NOMO-1 treated with dmso at 0.1 percent for 144 hours (cell line): ENCODE data around the gene SH3TC2.

Source experiments
- DNase-seq: peaks from one replicate; lab custom pipeline; 2025; ENCODE audit not compliant: unreplicated experiment; lab: John Stamatoyannopoulos, UW

The SH3TC2 gene

DNA sequence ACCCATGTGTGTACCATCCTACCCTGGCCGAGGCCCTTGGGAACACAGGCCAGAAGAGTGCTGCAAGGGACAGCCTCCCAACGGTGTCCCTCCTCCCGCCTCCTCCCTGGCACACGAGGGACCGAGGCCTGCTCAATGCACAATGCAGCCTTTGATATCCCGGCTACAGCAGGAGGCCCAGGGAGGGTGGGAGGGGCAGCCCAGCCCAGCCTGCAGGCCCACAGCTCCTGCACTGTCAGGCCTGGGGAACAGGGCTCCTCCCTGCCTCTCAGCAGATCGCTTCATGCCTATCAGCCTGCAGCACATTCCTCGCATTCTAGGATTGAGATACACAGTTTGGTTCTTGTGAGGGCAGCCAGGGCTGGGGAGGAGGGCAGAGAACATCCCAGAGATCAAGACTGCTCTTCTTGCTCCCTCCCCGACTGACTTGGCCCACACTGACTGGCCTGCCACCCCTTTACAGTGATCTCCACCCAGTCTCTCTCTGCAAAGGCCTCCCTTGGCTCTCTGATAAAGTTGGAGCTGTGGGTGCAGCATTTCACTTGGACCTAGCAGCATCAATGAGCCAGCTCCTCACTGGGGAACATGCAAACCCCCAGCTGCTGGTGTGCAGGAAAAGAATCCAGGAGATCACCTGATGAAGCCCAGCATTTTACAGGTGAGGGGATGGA, at the start of gene SH3TC2:
Gene SH3TC2 (minus strand): TSS at position 46 of the 671 bp plus-strand sequence. CDS start 40 bp downstream, at position 6.
- no peak for DNase-seq

DNA sequence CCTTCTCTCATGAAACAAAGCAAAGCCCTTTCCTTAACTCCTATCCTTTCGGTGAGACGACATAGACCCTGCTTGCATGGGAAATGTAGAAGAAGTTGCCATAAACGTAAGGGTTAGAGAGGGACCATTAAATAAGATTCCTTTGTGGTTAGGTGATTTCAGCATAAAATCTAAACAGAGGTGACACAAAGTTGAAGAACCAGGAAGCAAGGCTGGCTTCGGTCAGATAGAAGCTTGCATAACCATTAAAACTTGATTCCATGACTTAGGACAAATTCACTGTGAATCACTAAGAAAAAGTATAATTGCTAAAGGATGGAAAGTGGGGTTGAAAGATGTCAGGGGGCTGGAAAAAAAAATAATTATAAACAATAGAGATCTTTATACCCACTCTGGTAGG, 47.5 kb upstream of the SH3TC2 start:
- no peak for DNase-seq

DNA sequence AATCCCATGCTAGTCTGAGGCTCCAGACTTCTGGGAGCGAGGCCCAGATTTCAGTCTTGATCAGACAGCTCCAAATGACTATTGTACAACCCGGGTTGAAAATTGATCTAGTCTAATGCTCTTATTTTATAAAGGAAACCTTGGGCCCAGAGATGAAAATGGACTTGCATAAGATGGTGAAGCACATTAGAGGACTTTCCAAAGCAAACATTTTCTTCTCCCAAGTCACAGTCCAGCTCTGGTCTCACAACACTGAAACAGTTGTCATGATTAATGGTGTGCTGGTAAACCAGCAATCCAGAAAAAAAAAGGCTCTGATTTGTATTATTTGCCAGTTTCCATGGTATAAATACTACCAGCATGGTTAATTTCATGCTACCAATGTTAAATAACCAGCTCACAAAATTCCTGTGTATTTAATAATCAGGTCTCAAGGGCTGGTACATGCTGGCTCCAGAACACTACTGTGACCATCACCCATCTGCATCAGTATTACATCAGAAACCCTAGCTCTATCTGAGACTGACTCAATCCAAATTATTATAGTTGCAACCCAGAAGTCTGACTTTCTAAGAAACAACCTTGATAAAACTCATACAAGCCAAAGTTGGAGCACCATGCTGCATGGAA, 45.9 kb upstream of the SH3TC2 start:
- no peak for DNase-seq

DNA sequence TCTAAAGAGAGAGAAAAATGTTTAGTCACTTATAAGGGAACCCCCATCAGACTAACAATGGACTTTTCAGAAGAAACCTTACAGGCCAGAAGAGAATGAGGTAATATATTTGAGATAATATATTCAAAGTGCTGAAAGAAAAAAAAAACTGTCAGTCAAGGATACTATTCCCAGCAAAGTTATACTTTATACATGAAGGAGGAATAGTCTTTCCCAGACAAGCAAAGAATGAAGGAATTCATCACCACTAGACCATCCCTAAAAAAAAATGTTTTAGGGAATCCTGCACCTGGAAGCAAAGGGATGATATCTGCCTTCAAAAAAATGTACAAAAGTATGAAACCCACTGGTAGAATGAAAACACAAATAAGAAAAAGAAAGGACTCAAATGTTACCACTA, 37.5 kb upstream of the SH3TC2 start:
- no peak for DNase-seq

DNA sequence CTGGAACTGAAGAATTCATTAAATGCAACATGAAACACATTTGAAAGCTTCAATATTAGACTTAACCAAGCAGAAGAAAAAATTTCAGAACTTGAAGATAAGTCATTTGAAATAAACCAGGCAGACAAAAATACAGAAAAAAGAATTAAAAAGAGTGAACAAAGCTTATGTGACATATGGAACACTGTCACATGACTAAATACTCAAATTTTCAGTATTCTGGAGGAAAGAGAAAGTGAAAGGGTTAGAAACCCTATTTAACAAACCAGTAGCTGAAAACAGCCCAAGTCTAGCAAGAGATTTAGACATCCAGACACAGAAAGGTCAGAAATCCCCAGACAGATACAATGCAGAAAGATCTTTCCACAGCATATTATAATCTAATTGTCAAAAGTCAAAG, 37.1 kb upstream of the SH3TC2 start:
- DNase-seq: no peak

DNA sequence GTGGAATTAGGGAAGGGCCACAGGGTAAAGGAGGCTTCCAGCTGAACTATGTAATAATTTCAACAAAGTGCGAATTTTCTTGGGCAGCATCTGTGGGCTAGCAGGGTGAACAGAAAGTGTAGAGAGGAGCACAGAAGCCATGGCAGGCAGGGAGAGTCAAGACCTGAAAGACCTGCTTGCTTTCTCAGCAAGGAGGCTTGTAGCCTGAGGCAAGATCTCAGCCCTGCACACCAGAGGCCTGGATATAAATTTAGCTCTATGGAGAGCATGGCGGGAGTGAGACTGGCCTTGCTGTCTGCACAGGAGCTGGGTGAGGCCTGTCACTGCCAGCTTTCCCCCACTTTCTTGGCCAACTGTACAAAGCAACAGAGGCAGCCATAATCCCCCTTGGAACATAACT, 32.1 kb upstream of the SH3TC2 start:
- no peak for DNase-seq

DNA sequence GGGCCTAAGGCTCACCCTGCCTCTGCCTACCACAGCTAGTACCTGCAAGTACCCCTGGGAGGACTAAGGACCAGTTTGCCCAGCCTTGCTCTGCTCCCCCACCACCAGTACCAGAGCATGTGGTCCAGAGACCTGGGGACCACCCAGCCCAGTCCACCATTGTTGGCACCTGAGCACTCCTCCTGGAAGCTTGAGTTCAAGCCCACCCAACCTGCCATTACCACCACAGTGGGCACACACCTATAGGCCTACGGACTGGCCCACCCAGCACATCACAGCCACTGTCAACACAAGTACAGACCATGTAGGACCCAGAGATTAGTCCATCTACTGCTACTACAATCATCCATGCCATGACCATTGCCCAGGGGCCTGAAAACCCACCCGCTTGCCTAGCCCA, 30.8 kb upstream of the SH3TC2 start:
- no peak for DNase-seq

DNA sequence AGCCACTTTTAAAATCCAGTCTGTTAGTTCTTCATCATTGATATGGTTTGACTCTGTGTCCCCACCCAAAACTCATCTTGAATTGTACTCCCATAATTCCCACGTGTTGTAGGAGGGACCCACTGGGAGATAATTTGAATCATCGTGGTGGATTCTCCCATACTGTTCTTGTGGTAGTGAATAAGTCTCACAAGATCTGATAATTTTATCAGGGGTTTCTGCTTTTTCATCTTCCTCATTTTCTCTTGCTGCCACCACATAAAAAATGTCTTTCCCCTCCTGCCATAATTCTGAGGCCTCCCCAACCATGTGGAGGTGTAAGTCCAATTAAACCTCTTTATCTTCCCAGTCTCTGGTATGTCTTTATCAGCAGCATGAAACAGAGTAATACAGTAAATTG, 26.9 kb upstream of the SH3TC2 start:
- DNase-seq: no peak

DNA sequence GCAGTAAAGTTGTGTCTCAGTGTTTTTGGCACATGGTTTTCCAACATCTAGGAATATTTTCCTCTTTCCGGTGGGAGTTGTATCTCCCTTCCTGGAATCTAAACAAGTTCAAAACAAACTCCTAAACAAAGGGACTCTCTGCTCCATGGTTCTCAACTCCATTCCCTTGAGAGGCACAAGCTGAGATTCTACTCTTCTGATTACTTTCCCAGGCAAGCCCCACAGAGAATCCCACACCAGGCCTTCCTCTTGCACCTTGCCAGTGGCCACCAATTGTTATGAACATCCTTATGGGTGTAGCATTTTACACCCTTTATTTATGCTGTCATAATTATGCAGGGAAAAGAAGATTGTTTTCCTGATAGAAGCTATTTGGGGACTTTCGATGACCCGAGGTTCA, 25.8 kb upstream of the SH3TC2 start:
- DNase-seq: no peak

DNA sequence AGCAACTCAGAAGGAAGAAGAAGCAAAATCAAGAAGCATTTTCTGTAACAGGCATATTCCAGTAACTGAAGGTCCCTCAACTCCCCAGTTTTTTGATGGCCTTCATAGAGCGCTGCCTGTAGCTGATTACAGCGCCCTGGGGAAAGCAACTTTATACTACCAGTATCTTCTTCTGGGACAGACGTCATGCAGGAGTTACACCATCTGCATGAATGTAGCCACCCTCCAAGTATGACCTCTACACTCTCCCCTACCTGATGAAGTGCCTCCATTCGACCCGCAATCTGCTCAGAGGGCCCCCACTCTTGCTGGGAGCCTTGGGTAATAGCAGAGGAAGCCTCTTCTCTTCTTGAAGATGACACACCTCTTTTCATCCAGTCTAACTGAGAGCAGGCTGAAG, 21.0 kb upstream of the SH3TC2 start:
- DNase-seq: no peak

DNA sequence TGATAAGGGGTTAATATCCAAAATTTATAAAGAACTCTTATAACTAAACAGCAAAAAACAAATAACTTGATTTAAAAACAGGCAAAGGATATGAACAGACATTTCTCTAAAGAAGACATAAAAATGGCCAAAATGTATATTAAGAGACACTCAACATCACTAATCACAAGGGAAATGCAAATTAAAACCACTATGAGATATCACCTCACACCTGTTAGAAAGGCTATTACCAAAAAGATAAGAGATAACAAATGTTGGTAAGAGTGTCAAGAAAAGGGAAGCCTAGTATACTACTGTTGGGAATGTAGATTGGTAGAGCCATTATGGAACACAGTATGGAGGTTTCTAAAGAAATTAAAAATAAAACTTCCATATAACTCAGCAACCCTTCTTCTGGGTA, 19.4 kb upstream of the SH3TC2 start:
- no peak for DNase-seq

DNA sequence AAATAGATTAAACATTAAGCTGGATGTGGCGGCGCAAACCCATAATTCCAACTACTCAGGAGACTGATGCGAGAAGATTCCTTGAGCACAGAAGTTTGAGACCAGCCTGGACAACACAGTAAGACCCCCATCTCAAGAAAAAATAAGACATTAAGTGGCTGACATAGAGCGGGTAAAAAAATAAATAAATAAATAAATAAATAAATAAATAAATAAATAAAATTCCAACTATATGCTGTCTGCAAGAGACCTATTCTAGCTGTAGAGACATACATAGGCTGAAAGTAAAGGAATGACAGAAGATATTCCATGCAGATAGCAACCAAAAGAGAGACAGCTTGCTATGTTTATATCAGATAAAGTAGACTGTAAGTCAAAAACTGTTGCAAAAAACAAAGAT, 17.4 kb upstream of the SH3TC2 start:
- DNase-seq: no peak

DNA sequence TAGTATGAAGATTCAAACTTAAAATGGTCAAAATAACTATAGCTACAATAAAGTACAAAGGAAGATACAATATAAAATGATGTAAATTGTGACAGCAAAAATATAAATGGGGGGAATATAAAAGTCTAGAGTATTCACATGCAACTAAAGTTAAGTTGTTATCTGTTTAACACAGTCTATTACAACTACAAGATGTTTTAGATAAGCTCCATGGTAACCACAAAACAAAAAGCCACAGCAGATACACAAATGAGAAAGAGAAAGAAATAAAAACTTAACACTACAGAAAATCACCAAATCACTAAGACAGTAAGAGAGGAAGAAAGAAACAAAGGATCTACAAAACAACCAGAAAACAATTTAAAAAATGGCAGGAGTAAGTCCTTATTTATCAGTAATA, 17.0 kb upstream of the SH3TC2 start:
- DNase-seq: no peak

DNA sequence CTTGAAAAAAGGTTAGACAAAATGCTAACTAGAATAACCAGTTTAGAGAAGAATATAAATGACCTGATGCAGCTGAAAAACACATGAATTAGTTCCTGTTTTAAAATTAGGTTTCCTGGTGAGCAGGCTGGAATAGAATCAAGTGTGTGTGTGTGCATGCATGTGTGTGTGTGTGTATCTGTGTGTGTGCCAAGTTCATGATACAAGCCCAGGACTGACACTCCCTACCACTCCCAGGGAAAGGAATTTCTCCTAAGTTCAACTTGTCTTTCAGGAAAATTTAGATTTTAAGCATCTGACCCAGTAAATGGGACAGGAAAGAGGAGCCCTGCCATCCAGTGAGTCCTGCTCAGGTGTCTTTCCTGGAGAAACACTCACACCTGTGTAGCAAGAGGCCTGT, 11.2 kb upstream of the SH3TC2 start:
- DNase-seq: peak; percentile 4

DNA sequence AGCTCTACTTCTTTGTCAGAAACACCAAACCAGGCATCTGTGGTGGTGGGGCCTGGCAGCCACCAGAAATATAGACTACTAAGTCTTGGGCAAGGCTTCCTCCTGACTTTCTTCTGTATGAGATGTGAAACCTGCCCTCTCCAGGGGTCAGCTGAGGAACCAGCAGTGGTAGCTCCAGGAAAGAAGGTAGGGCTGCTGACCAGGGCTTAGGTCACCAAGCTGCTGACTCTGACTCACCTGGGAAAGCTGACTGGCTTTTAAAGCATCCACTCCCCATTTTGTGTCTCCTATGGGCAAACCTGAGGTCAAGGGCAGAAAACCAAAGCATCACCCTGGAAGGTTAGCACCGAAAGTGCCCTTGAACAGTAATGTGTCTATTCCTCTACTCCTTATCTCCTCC, 10.4 kb upstream of the SH3TC2 start:
- DNase-seq: no peak

DNA sequence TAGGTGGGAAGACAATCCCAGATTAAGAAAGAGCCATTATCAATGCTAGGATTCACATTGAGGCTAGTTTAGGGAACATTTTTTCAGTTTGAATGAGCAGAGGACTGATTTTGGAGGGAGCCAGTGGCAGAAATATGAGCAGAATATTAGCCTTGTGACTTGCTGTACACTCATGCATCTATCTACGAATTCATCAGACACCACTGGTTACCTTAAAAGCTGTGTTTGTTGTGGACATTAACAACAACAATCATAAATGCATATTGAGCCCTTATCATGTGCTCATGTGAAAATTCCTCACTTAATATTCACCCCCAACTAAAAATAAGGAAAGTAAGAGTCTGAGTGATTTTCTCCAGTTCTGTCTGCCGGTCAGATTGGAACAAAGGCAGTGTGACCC, 9.9 kb upstream of the SH3TC2 start:
- DNase-seq: no peak

DNA sequence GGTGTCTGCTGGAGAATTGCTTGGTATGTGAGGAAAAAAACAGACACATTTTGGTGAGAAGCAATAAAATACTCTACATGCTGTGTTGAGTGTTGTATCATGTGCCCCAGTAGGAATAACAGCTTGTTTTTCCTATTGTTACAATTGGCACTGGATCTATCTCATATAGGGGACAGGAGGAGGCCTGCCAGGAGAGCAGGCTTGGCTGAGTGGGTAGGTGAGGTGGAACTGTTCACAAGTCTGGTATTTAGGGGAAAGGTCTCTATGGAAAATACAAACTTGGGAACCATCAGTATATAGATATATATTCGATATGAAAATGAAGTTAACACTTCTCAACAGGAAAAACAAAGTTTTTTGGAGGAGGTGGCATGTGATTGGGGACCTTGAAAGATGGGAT, 9.5 kb upstream of the SH3TC2 start:
- DNase-seq: no peak

DNA sequence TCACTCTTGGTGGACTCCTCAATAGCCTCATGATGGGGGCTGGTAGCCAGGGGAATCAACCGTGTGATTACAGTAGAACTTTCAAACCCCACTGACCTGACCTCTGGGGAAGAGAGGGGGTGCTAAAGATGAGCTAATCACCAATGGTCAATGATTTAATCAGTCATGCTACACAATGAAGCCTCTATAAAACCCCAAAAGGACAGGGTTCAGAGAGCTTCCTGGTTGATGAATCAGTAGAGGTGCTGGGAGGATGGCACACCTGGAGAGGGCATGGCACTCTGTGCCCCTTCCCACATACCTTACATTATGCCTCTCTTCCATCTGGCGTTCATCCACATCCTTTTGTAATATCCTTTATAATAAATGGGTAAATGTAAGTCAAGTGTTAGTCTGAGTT, 8.9 kb upstream of the SH3TC2 start:
- no peak for DNase-seq

DNA sequence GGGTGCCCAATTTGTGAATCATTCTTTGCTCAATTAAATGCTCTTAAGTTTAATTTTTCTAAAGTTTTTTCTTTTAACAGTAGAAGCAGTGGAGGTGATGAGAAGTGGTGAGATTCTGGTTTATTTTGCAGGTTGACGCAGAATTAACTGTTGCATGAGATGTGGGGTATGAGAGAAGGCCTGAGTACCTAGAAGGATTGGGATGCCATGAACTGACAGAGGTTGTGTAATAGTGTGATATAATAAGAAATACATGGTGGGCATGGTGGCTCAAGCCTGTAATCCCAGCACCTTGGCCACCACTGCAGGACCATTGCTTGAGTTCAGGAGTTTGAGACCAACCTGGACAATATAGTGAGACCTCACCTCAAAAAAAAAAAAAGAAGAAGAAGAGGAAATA, 8.4 kb upstream of the SH3TC2 start:
- no peak for DNase-seq

DNA sequence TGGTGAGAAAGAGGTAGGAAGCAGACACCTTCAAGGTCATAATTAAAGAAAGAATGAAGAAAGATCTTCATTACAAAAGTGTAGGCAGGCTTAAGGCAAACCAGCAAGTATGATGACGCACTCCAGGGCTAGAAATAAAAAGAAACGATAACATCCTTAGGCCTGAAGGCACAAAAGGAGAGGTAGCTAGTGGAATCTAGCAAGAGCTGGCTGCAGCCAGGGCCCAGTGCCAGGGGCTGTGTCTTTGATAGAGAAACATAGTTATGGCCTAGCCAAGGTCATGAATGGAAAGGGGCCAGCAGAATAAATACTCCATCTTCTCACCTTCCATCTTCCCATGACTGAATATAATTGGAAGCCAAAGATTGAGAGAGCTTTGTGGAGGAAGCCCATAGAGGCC, 6.8 kb upstream of the SH3TC2 start:
- DNase-seq: no peak

DNA sequence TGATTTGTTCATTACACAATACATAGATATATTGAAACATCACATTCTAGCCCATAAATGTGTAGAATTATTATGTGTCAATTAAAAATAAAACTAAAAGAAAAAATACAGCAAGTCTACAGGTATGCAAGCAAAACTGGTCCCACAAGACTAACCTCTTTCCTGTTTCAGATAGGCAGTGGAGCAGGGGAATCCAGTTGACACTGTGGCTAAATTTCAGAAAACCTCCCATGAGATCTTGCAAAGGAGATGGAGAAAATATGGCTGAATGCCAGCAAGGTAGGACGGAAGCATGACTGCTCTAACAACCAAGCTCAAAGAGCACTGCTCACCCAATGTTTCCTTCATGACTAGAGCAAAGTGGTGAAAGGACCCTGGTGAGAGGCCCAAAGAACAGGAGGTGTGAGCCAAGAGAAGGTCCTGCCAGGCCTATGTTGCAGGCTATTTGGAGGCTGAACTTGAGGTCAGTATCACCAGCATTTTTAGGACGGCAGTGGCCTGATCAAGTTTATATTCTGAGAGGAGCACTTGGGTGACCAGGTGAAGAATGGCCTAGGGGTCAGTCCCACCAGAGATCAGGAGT, 1.1 kb upstream of the SH3TC2 start:
- no peak for DNase-seq

DNA sequence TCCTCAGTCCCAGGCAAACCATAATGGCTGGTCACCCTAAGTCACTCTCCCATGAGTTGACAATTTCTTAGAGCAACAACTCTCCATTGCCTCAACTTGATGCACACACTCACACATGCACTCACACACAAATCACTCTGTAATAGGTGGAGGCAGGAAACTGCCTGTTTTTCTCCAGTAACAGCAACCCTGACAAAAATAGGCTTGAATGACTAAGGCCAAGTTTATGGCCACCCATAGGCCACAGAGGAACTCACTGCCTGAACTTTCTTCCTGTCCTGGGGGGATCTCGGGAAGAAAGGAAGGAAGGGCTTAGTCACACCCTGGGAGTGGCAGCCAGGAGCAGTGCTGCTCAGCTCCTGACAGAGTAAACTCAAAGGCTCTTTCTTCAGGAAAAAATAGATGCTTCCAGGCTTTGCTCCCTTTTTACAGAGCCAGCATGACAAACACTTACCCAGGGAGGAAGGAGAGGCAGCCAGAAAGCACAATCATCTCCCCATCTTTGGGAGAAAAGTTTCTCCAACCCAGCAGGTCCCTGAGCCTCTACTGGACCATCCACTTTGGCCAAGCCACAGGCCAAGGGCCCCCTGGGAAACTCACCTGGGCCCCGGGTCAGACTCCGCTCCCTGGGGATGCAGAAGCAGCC, 368 bp downstream of the SH3TC2 start:
- peak; percentile 49 for DNase-seq
